Subcutaneous abdominal adipose tissue (tissue), 5 donors: Measurements from ENCODE around the gene LONP2.
"Not testable (repeated sequence)": the region's sequence is repeated elsewhere in the genome, so short reads cannot be mapped to it uniquely, and the experiment has no call there.

Experiments used
- H3K27ac ChIP-seq: one replicate; pipeline ENCODE4 v1.7.0; 2013; ENCODE audit warnings: low read depth, mild to moderate bottlenecking, inconsistent platforms, low read length, moderate library complexity
- H3K27me3 ChIP-seq, 5 donors: one replicate each; pipeline ENCODE4 v1.7.0; 2013; ENCODE audit warnings: low read length in 5 of 5, inconsistent platforms in 1 of 5; ENCODE audit not compliant: control insufficient read depth in 5 of 5, insufficient read depth in 4 of 5
- H3K36me3 ChIP-seq, 5 donors: one replicate each; pipeline ENCODE4 v1.7.0; 2013; ENCODE audit warnings: low read length in 5 of 5; ENCODE audit not compliant: control insufficient read depth in 5 of 5, insufficient read depth in 5 of 5
- H3K4me1 ChIP-seq, 5 donors: one replicate each; pipeline ENCODE4 v1.7.0; 2013; ENCODE audit warnings: low read length in 5 of 5, mild to moderate bottlenecking in 3 of 5, moderate library complexity in 1 of 5; ENCODE audit not compliant: control insufficient read depth in 5 of 5, insufficient read depth in 5 of 5
- H3K4me3 ChIP-seq, 5 donors: one replicate each; pipeline ENCODE4 v1.7.0; 2013; ENCODE audit warnings: low read length in 5 of 5, low read depth in 1 of 5
- H3K9ac ChIP-seq, 5 donors: one replicate each; pipeline ENCODE4 v1.7.0; 2013; ENCODE audit warnings: low read length in 5 of 5, mild to moderate bottlenecking in 4 of 5, moderate library complexity in 3 of 5
- H3K9me3 ChIP-seq, 5 donors: one replicate each; pipeline ENCODE4 v1.7.0; 2013; ENCODE audit warnings: low read length in 5 of 5; ENCODE audit not compliant: control insufficient read depth in 5 of 5
- donor health status: healthy.
- donor health status: healthy.
- donor health status: healthy.
- donor health status: healthy.
- donor health status: healthy.

The LONP2 gene

DNA sequence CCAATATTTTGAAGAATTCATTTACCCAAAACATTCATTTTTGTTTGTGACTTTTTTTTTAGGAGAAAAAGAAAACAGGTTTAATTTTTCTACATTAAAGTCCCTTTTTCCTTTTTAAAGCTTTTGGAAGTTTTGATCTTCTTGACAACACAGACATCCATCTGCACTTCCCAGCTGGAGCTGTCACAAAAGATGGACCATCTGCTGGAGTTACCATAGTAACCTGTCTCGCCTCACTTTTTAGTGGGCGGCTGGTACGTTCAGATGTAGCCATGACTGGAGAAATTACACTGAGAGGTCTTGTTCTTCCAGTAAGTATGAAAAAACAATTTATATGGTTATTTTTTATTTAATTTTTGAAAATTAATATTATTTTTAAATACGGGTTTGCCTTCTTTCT lies 103.9 kb downstream of the LONP2 start:
- Histone ChIP-seq H3K36me3 (peaks cover 4 to 60% (median 45%) of the 10 kb centered on the region in 5 donors), H3K27me3 (no peaks in the 10 kb centered on the region), H3K27ac (no peak overlapping the region), H3K4me3 (no peak overlapping the region), H3K9ac (no peak overlapping the region), H3K4me1 (no peaks in the 10 kb centered on the region), H3K9me3 (no peaks in the 10 kb centered on the region)

DNA sequence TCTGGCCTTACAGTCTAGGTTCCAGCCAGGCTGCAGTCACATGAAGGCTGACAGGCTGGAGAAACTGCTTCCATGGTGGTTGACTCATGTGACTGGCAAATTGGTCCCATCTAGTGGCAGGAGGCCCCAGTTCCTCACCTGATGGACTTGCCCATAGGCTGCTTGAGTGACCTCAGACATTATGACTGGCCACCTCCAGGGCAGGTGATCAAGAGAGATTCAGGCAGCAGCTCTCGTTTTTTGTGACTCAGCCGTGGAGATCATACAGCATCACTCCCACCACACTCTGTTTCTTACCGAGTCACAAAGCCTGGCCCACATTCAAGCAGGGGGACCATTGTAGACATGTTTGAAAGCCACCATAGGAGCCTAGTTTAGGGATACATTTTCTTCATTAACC lies 106.6 kb downstream of the LONP2 start:
- H3K9ac ChIP-seq = no peak overlapping the region
- H3K27me3 ChIP-seq = no peaks in the 10 kb centered on the region
- H3K4me1 ChIP-seq = peaks cover 0 to 6% (median 3%) of the 10 kb centered on the region in 5 donors
- no peak overlapping the region for H3K4me3 ChIP-seq
- H3K27ac ChIP-seq = no peak overlapping the region
- peaks cover 4 to 64% (median 45%) of the 10 kb centered on the region in 5 donors for H3K36me3 ChIP-seq
- H3K9me3 ChIP-seq = no peaks in the 10 kb centered on the region

DNA sequence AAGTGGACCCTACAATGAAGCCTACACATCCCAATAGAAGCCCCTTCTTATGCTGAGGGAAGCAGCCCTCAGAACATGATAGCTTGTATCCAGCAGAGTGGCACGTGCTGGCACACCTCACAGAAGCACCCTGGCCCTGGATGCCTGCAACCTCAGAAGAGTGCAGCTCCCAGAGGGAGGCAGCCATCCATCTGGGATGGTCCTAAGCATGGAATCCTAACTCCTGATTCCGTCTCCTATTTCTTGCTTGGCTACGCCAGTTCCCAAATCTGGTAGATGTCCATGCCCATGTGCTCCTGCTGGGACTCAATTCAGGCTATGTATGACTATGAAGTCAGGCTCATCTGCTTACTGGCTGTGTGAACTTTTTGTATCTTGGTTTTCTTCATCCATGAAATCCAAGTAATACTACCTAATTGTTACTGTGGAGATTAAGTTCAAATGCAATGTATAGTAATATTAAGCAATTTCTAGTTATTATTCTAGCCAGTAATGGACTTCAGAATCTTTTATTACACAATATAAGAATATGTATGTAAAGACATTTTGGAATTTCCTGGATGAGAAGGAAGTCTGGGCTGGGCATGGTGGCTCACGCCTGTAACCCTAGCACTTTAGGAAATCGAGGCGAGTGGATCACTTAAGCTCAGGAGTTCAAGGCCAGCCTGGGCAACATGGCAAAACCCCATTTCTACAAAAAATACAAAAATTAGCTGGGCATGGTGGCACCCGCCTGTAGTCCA lies 108.7 kb downstream of the LONP2 start:
- H3K4me3 ChIP-seq = no peak overlapping the region
- H3K4me1 ChIP-seq = peaks cover 0 to 14% (median 5%) of the 10 kb centered on the region in 5 donors
- H3K27ac ChIP-seq = peak overlapping the region; percentile 3
- peak overlapping the region in 1 of 5 donors; percentile 12 for H3K9ac ChIP-seq
- H3K27me3 ChIP-seq = no peaks in the 10 kb centered on the region
- peaks cover 8 to 61% (median 43%) of the 10 kb centered on the region in 5 donors for H3K36me3 ChIP-seq
- H3K9me3 ChIP-seq = no peaks in the 10 kb centered on the region

DNA sequence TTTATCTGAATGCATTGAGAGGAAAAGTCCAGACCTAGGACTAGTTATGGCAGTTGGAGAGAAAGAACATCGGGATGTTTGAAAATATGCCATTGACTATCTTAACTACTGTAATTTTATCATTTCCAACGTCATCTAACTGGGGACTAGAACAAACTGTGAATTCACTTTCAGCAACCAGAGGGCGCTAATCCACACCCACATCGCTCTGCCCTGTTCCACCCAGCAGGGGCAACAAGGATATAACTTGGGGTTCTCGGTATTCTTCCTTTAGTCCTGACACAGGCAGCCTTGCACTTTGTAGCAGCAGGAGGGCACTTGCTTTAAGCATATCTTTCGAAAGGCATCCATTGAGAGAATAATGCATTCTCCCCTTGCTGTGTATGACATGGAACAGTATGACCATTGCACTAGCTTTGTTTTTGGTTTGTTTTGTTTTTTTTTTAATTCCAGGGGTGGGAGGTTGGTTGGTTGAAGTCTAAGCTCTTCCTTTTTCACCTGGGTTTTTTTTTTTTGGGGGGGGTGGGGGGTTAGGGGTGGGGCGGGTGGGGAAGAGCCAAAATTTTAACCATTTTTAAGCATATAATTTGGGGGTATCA lies 109.6 kb downstream of the LONP2 start:
- H3K27ac ChIP-seq = peak overlapping the region; percentile 3
- peaks cover 11 to 60% (median 43%) of the 10 kb centered on the region in 5 donors for H3K36me3 ChIP-seq
- no peak overlapping the region for H3K9ac ChIP-seq
- H3K4me1 ChIP-seq = peaks cover 0 to 14% (median 5%) of the 10 kb centered on the region in 5 donors
- H3K27me3 ChIP-seq = no peaks in the 10 kb centered on the region
- H3K4me3 ChIP-seq = no peak overlapping the region
- no peaks in the 10 kb centered on the region for H3K9me3 ChIP-seq

DNA sequence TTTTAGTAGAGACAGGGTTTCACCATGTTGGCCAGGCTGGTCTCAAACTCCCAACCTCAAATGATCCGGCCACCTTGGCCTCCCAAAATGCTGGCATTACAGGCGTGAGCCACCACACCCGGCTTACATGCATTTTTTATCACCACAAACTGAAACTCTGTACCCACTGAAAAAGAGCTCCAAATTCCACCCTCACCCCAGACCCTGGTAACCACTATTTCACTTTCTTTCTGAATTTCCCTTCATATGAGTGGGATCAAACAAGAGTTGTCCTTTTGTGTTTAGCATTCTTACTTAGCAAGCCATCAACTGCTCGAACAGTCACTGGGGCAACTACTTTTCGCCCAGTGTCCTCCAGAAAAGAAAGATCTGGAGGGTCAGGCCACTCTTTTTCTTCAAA lies 110.3 kb downstream of the LONP2 start:
- not testable (repeated sequence) for H3K4me3 ChIP-seq, H3K9ac ChIP-seq, H3K9me3 ChIP-seq, H3K27ac ChIP-seq, H3K27me3 ChIP-seq
- Histone ChIP-seq H3K4me1 (peaks cover 0 to 14% (median 5%) of the 10 kb centered on the region in 5 donors), H3K36me3 (peaks cover 11 to 53% (median 40%) of the 10 kb centered on the region in 5 donors)

DNA sequence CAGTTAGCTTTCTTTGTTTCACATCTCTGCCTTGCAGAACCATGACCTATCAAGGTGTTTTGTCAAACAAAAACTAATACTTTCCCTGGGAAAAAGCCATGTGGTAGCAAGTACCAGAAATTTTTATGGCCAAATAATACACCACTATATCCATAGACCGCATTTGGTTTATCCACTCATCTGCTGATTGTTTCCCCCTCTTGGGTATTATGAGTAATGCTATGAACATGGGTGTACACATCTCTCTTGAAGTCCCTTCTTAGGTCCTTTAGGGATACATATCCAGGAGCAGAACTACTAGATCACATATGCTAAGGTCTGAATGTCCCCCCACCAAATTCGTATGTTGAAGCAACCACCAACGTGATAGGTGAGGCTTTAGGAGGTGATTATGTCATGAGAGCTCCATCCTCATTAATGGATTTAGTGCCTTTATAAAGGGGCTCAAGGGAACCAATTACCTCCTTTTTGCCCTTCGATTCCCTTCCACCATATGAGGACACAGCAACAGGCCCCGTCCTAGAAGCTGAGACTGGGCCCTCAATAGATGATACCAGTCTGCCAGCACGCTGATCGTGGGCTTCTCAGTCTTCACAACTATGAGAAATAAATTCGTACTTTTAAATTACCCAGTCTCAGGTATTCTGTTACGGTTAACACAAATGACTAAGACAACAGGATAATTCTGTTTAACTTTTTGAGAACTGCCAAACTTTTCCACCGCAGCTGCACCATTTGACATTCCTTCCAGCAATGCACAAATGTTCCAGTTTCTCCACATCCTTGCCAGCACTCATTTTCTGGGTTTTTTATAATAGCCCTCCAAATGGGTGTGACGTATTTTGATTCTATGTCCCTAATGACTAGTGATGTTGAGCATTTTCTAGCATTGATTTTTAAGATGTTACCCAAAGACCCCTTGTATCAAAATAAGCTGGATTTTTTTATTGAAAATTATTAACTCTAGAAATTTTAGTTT lies 111.1 kb downstream of the LONP2 start:
- Histone ChIP-seq H3K9me3 (no peaks in the 10 kb centered on the region), H3K4me3 (no peak overlapping the region), H3K4me1 (peaks cover 0 to 16% (median 5%) of the 10 kb centered on the region in 5 donors), H3K27ac (peak overlapping the region; percentile 66), H3K27me3 (no peaks in the 10 kb centered on the region), H3K36me3 (peaks cover 11 to 45% (median 34%) of the 10 kb centered on the region in 5 donors), H3K9ac (no peak overlapping the region)

DNA sequence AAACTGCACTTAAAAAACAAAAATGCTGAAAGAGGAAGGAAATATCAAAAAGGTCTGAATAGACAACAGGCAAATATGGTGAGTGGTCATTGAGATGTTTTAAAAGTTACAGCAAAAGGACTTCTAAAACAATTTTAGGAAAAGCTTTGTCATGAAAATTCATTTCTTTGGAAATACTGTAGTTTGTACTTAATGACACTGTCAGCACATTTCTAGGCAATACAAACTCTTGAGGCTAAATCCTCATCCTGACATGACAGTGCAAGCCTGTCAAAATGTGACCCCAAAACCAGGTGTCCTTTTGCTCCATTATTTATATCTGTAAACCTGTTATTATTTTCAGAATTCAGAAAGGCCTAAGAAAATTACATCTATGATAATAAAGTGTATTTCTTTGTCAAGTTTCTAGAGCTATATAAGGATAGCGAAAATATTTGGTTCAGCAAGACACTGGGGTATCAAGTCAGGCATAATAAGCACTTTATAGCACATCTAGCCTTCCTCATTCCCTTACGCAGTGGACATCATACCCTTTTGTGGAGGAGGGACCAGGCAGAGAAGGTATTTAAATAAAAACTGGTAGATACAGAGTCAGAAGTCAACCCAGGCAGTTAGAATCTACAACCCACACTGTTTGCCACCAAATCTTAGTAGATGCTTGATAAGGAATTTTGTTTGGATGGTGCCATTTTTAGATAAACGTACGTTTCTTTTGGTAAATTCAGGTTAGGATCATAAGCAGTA lies 112.7 kb downstream of the LONP2 start:
- H3K27me3 ChIP-seq = no peaks in the 10 kb centered on the region
- peak overlapping the region in 1 of 5 donors; percentile 6 for H3K9ac ChIP-seq
- no peaks in the 10 kb centered on the region for H3K9me3 ChIP-seq
- peak overlapping the region; percentile 66 for H3K27ac ChIP-seq
- H3K4me1 ChIP-seq = peaks cover 3 to 30% (median 11%) of the 10 kb centered on the region in 5 donors
- no peak overlapping the region for H3K4me3 ChIP-seq
- H3K36me3 ChIP-seq = peaks cover 13 to 37% (median 24%) of the 10 kb centered on the region in 5 donors

DNA sequence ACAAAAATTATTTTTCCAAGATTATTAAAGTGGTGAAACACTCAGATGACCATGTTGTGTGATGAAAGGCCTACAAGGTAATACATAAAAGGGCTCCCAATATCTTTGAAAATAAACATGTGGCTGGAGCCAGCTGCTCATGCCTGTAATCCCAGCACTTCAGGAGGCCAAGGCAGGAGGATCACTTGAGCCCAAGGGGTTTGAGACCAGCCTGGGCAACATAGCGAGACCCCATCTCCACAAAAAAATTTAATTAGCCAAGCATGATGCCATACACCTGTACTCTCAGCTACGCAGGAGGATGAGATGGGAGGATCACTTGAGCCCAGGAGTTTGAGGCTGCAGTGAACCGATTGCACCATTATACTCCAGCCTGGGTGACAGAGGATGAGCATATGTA lies 114.3 kb downstream of the LONP2 start:
- H3K4me1 ChIP-seq = peaks cover 3 to 44% (median 17%) of the 10 kb centered on the region in 5 donors

DNA sequence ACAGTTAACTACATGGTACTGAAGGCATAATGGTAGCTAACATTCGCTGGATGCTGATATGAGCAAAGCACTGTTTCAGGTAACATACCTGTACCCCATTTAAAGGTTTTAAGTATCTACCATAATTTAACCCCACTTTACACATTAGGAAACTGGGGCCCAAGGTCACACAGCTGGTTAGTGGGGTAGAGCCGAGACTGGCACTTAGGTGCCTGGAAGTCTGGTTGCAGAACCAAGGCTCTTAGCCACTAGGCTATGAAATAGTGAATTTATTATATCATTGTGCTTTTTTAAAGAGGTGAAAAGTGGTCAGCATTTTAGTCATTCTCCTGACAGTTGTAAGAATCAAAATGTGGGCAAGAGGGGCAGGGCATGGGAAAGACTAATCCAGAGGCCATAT lies 115.9 kb downstream of the LONP2 start:
- Histone ChIP-seq H3K27ac (peak overlapping the region; percentile 12), H3K27me3 (no peaks in the 10 kb centered on the region), H3K4me1 (peaks cover 3 to 54% (median 29%) of the 10 kb centered on the region in 5 donors), H3K9ac (no peak overlapping the region), H3K4me3 (no peak overlapping the region), H3K36me3 (peaks cover 12 to 23% (median 15%) of the 10 kb centered on the region in 5 donors), H3K9me3 (no peaks in the 10 kb centered on the region)

More for the DNA sequence above, 114.3 kb downstream of the LONP2 start:
- H3K9me3 ChIP-seq = no peaks in the 10 kb centered on the region
- H3K9ac ChIP-seq = no peak overlapping the region
- H3K27ac ChIP-seq = no peak overlapping the region
- no peak overlapping the region for H3K4me3 ChIP-seq
- H3K36me3 ChIP-seq = peaks cover 12 to 27% (median 17%) of the 10 kb centered on the region in 5 donors
- no peaks in the 10 kb centered on the region for H3K27me3 ChIP-seq
